HL-60 (cell line): ENCODE measurements around the gene WNT16.

Experiments
- CTCF ChIP-seq: IDR thresholded peaks from one replicate; pipeline ENCODE4 v1.5.1; 2011; ENCODE audit warnings: low read length, control low read depth, inconsistent platforms; ENCODE audit not compliant: insufficient read depth
- GABPA ChIP-seq: IDR thresholded peaks from 2 replicates; pipeline ENCODE4 v1.6.1; 2012; ENCODE audit warnings: low read depth
- REST ChIP-seq: IDR thresholded peaks from 2 replicates; pipeline ENCODE4 v1.6.1; 2012; ENCODE audit warnings: low read depth; ENCODE audit not compliant: insufficient replicate concordance

GRCh38 chr7:121369462-121369861 is 40.7 kb downstream of the WNT16 start:
- no peak for TF ChIP-seq CTCF
- TF ChIP-seq REST: no peak
- no peak for TF ChIP-seq GABPA
